Keratinocyte (primary cell): ENCODE results near the gene FNIP2. TPM values are rescaled to one million over a fixed set of nuclear protein-coding genes. Genes with fewer than 3 reads are reported as not detected.

Experiments
- DNase-seq: peaks from one replicate; pipeline ENCODE4 v3.0.0-alpha.2; 2011; ENCODE audit warnings: low read depth, missing footprints, low spot score
- FAIRE-seq: peaks from 2 replicates; lab custom pipeline; 2011; peaks lifted over from hg19 to GRCh38; lab: Jason Lieb, UNC
- H2AFZ ChIP-seq: 2 replicates; pipeline ENCODE4 v1.6.0; 2012; ENCODE audit warnings: low read length, control low read depth, inconsistent platforms; ENCODE audit not compliant: control insufficient read depth
- H3K27ac ChIP-seq: 2 replicates; pipeline ENCODE4 v1.5.1; 2011; ENCODE audit warnings: low read length; ENCODE audit not compliant: control insufficient read depth, insufficient read depth
- H3K27me3 ChIP-seq: 3 replicates; pipeline ENCODE4 v1.6.0; 2011; ENCODE audit warnings: low read length; ENCODE audit not compliant: control insufficient read depth, insufficient read depth; ENCODE audit errors: extremely low read depth
- H3K36me3 ChIP-seq, 2 experiments: 2 replicates in 1 of 2; 3 replicates in 1 of 2; pipeline ENCODE4 v1.5.1; 2011; ENCODE audit warnings: low read length in 2 of 2, mild to moderate bottlenecking in 1 of 2; ENCODE audit not compliant: control insufficient read depth in 2 of 2, insufficient read depth in 2 of 2; ENCODE audit errors: extremely low read depth in 1 of 2
- H3K4me1 ChIP-seq: 3 replicates; pipeline ENCODE4 v1.5.1; 2011; ENCODE audit warnings: low read length; ENCODE audit not compliant: control insufficient read depth, insufficient read depth; ENCODE audit errors: extremely low read depth
- H3K4me2 ChIP-seq: 3 replicates; pipeline ENCODE4 v1.6.0; 2011; ENCODE audit warnings: low read depth, low read length; ENCODE audit not compliant: control insufficient read depth, insufficient read depth; ENCODE audit errors: extremely low read depth
- H3K4me3 ChIP-seq, 3 experiments: fragments of 200-600 bp in 1 of 3; sonication (generic) in 1 of 3; 2 replicates in 2 of 3; 3 replicates in 1 of 3; pipeline ENCODE4 v1.5.1; 2011 to 2016; ENCODE audit warnings: low read length in 3 of 3, mild to moderate bottlenecking in 3 of 3, control low read depth in 2 of 3, inconsistent platforms in 1 of 3, low read depth in 1 of 3, mixed read lengths in 1 of 3, mixed run types in 1 of 3, moderate library complexity in 1 of 3; ENCODE audit not compliant: control insufficient read depth in 2 of 3, insufficient read depth in 2 of 3; ENCODE audit errors: extremely low read depth in 1 of 3
- H3K79me2 ChIP-seq: 2 replicates; pipeline ENCODE4 v1.6.0; 2012; ENCODE audit warnings: low read length; ENCODE audit not compliant: control insufficient read depth, insufficient read depth
- H3K9ac ChIP-seq: 3 replicates; pipeline ENCODE4 v1.6.0; 2011; ENCODE audit warnings: low read length; ENCODE audit not compliant: control insufficient read depth, insufficient read depth; ENCODE audit errors: extremely low read depth
- H3K9me1 ChIP-seq: 3 replicates; pipeline ENCODE4 v1.6.0; 2011; ENCODE audit warnings: low read length; ENCODE audit not compliant: control insufficient read depth, insufficient read depth; ENCODE audit errors: extremely low read depth
- H3K9me3 ChIP-seq: 2 replicates; pipeline ENCODE4 v1.5.1; 2012; ENCODE audit warnings: low read depth, low read length; ENCODE audit not compliant: control insufficient read depth
- H4K20me1 ChIP-seq: 3 replicates; pipeline ENCODE4 v1.6.0; 2011; ENCODE audit warnings: low read length; ENCODE audit not compliant: control insufficient read depth, insufficient read depth; ENCODE audit errors: extremely low read depth
- CTCF ChIP-seq, 3 experiments: IDR thresholded peaks in 1 of 3; conservative IDR thresholded peaks in 1 of 3; optimal IDR thresholded peaks in 1 of 3; 2 replicates in 2 of 3; 3 replicates in 1 of 3; pipeline versions ENCODE3 to v1.5.1; 2011; ENCODE audit warnings: low read length in 3 of 3, mild to moderate bottlenecking in 3 of 3, moderate library complexity in 2 of 3, control low read depth in 1 of 3, inconsistent platforms in 1 of 3; ENCODE audit not compliant: insufficient read depth in 2 of 3; ENCODE audit errors: extremely low read depth in 1 of 3
- EZH2 ChIP-seq: IDR thresholded peaks from one replicate; pipeline ENCODE4 v1.6.1; 2012; ENCODE audit warnings: inconsistent platforms, mild to moderate bottlenecking, low read length, moderate library complexity
- dilution Hi-C: fragments of 300-500 bp; cut with MboI; formaldehyde crosslinking; loops from one replicate; pipeline ENCODE4 v1.7.0; 2020; ENCODE audit warnings: low sequenced_read_pairs; ENCODE audit not compliant: extremely low pct_ligation_motif_present
- polyA plus RNA-seq, 5 experiments: library from polyadenylated mRNA; depleted of rRNA in 3 of 5; stranded (reverse) in 3 of 5; stranded (forward) in 1 of 5; unstranded in 1 of 5; fragments of >200 nt; gene quantifications; 1 replicate in 1 of 5; 2 replicates in 3 of 5; 3 replicates in 1 of 5; pipeline versions ENCODE4 v1.2.1 to v1.2.3, GENCODE V29; 2011 to 2012; ENCODE audit warnings: missing spikeins in 2 of 5, low read depth in 1 of 5, low replicate concordance in 1 of 5

FNIP2 gene
- polyA plus RNA-seq, 1 donor (not counting 4 experiments of a cell fraction or from before 2014, with no cell fraction given): 6.2 TPM

GRCh38 chr4:158904815-158905214, 136.0 kb downstream of the FNIP2 start:
- H3K27ac ChIP-seq: no peak overlapping the region
- H3K4me2 ChIP-seq: no peak overlapping the region
- no peaks in the 10 kb centered on the region for H3K79me2 ChIP-seq
- TF ChIP-seq CTCF (optimal IDR thresholded peaks at IDR 0.05 in 1 of 3, IDR thresholded peaks at IDR 0.05 in 1 of 3, conservative IDR thresholded peaks at IDR 0.05 in 1 of 3; ENCODE audit: extremely low read depth in 1 of 3, insufficient read depth in 2 of 3, low read length in 3 of 3) (no peak), EZH2 (no peak)
- no peaks in the 10 kb centered on the region for H3K4me1 ChIP-seq
- FAIRE-seq (no peak), DNase-seq (no peak)
- no peaks in the 10 kb centered on the region for H3K9me3 ChIP-seq
- no peaks in the 10 kb centered on the region for H3K9me1 ChIP-seq
- no peak overlapping the region for H3K4me3 ChIP-seq
- dilution Hi-C loops: no loop called here
- H3K36me3 ChIP-seq: no peaks in the 10 kb centered on the region
- H3K9ac ChIP-seq: no peak overlapping the region
- H3K27me3 ChIP-seq: no peaks in the 10 kb centered on the region
- no peaks in the 10 kb centered on the region for H4K20me1 ChIP-seq
- no peak overlapping the region for H2AFZ ChIP-seq

GRCh38 chr4:158906073-158906472, 137.2 kb downstream of the FNIP2 start:
- Histone ChIP-seq H3K27ac (no peak overlapping the region), H3K4me2 (no peak overlapping the region), H3K9me1 (no peaks in the 10 kb centered on the region), H3K4me1 (no peaks in the 10 kb centered on the region), H4K20me1 (no peaks in the 10 kb centered on the region), H3K9ac (no peak overlapping the region), H3K27me3 (no peaks in the 10 kb centered on the region), H3K36me3 (no peaks in the 10 kb centered on the region), H3K79me2 (no peaks in the 10 kb centered on the region), H3K4me3 (no peak overlapping the region), H3K9me3 (no peaks in the 10 kb centered on the region), H2AFZ (no peak overlapping the region)
- DNase-seq: no peak
- dilution Hi-C loops: no loop called here
- no peak for TF ChIP-seq EZH2
- TF ChIP-seq CTCF (optimal IDR thresholded peaks at IDR 0.05 in 1 of 3, IDR thresholded peaks at IDR 0.05 in 1 of 3, conservative IDR thresholded peaks at IDR 0.05 in 1 of 3; ENCODE audit: extremely low read depth in 1 of 3, insufficient read depth in 2 of 3, low read length in 3 of 3): no peak
- FAIRE-seq: no peak
